A549 (cell line): ENCODE measurements around the gene TRIM56.

Experiments
- CBX8 ChIP-seq: fragments of 200-600 bp; sonication (generic); IDR thresholded peaks from 2 replicates; pipeline ENCODE4 v1.6.1; 2016
- CHD4 ChIP-seq: fragments of 200-600 bp; sonication (generic); IDR thresholded peaks from 2 replicates; pipeline ENCODE4 v1.6.1; 2016; ENCODE audit warnings: antibody characterized with exemption, mild to moderate bottlenecking, borderline replicate concordance
- FOSB ChIP-seq: fragments of 250-450 bp; sonication (Bioruptor Pico); IDR thresholded peaks from 2 replicates; pipeline ENCODE4 v1.5.0; 2020; ENCODE audit warnings: mild to moderate bottlenecking, moderate library complexity
- HEYL ChIP-seq: fragments of 250-450 bp; sonication (Bioruptor Pico); IDR thresholded peaks from 2 replicates; pipeline ENCODE4 v1.8.0; 2021; ENCODE audit warnings: mild to moderate bottlenecking, moderate library complexity
- KDM5A ChIP-seq: fragments of 200-600 bp; sonication (generic); IDR thresholded peaks from 2 replicates; pipeline ENCODE4 v1.6.1; 2016; ENCODE audit warnings: antibody characterized with exemption, mild to moderate bottlenecking
- POLR2A ChIP-seq: IDR thresholded peaks from 2 replicates; pipeline ENCODE4 v1.6.1; 2012; ENCODE audit warnings: mild to moderate bottlenecking, low read length
- ZSCAN20 ChIP-seq: fragments of 250-450 bp; sonication (Bioruptor Pico); IDR thresholded peaks from 2 replicates; pipeline ENCODE4 v1.8.0; 2022; ENCODE audit warnings: mild to moderate bottlenecking, moderate library complexity
- TF ChIP-seq, protein P1 (sequence below): fragments of >200 bp; sonication (Bioruptor Twin); formaldehyde crosslinking; IDR thresholded peaks from 3 replicates; pipeline ENCODE4 v1.5.1; 2016
- TF ChIP-seq, protein P2 (sequence below): fragments of 450-650 bp; IDR thresholded peaks from 2 replicates; pipeline ENCODE4 v1.6.1; 2014; ENCODE audit warnings: antibody characterized with exemption
- TF ChIP-seq, protein P3 (sequence below): fragments of 200-600 bp; sonication (generic); IDR thresholded peaks from 2 replicates; pipeline ENCODE4 v1.6.1; 2016; ENCODE audit warnings: antibody characterized with exemption, mild to moderate bottlenecking, moderate library complexity

DNA sequence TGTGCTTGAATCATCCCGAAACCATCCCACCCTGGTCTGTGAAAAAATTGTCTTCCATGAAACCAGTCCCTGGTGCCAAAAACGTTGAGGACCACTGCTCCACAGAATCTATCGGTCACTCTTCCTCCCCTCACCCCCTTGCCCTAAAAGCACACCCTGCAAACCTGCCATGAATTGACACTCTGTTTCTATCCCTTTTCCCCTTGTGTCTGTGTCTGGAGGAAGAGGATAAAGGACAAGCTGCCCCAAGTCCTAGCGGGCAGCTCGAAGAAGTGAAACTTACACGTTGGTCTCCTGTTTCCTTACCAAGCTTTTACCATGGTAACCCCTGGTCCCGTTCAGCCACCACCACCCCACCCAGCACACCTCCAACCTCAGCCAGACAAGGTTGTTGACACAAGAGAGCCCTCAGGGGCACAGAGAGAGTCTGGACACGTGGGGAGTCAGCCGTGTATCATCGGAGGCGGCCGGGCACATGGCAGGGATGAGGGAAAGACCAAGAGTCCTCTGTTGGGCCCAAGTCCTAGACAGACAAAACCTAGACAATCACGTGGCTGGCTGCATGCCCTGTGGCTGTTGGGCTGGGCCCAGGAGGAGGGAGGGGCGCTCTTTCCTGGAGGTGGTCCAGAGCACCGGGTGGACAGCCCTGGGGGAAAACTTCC lies 40.8 kb downstream of the TRIM56 start:
- TF ChIP-seq, protein P1, sequence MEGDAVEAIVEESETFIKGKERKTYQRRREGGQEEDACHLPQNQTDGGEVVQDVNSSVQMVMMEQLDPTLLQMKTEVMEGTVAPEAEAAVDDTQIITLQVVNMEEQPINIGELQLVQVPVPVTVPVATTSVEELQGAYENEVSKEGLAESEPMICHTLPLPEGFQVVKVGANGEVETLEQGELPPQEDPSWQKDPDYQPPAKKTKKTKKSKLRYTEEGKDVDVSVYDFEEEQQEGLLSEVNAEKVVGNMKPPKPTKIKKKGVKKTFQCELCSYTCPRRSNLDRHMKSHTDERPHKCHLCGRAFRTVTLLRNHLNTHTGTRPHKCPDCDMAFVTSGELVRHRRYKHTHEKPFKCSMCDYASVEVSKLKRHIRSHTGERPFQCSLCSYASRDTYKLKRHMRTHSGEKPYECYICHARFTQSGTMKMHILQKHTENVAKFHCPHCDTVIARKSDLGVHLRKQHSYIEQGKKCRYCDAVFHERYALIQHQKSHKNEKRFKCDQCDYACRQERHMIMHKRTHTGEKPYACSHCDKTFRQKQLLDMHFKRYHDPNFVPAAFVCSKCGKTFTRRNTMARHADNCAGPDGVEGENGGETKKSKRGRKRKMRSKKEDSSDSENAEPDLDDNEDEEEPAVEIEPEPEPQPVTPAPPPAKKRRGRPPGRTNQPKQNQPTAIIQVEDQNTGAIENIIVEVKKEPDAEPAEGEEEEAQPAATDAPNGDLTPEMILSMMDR = no peak
- TF ChIP-seq FOSB (peak; percentile 56; the same call in 1 of the 2 replicates), ZSCAN20 (CRISPR knock-in tag) (no peak), CHD4 (no peak), CBX8 (no peak), POLR2A (no peak), KDM5A (no peak), HEYL (CRISPR knock-in tag) (peak; percentile 46; the same call in 1 of the 2 replicates)
- TF ChIP-seq, protein P2, sequence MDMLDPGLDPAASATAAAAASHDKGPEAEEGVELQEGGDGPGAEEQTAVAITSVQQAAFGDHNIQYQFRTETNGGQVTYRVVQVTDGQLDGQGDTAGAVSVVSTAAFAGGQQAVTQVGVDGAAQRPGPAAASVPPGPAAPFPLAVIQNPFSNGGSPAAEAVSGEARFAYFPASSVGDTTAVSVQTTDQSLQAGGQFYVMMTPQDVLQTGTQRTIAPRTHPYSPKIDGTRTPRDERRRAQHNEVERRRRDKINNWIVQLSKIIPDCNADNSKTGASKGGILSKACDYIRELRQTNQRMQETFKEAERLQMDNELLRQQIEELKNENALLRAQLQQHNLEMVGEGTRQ = peak; percentile 93
- TF ChIP-seq, protein P3, sequence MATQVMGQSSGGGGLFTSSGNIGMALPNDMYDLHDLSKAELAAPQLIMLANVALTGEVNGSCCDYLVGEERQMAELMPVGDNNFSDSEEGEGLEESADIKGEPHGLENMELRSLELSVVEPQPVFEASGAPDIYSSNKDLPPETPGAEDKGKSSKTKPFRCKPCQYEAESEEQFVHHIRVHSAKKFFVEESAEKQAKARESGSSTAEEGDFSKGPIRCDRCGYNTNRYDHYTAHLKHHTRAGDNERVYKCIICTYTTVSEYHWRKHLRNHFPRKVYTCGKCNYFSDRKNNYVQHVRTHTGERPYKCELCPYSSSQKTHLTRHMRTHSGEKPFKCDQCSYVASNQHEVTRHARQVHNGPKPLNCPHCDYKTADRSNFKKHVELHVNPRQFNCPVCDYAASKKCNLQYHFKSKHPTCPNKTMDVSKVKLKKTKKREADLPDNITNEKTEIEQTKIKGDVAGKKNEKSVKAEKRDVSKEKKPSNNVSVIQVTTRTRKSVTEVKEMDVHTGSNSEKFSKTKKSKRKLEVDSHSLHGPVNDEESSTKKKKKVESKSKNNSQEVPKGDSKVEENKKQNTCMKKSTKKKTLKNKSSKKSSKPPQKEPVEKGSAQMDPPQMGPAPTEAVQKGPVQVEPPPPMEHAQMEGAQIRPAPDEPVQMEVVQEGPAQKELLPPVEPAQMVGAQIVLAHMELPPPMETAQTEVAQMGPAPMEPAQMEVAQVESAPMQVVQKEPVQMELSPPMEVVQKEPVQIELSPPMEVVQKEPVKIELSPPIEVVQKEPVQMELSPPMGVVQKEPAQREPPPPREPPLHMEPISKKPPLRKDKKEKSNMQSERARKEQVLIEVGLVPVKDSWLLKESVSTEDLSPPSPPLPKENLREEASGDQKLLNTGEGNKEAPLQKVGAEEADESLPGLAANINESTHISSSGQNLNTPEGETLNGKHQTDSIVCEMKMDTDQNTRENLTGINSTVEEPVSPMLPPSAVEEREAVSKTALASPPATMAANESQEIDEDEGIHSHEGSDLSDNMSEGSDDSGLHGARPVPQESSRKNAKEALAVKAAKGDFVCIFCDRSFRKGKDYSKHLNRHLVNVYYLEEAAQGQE = no peak
